ENCODE data around the gene KDELR1.

Gene KDELR1

DNA sequence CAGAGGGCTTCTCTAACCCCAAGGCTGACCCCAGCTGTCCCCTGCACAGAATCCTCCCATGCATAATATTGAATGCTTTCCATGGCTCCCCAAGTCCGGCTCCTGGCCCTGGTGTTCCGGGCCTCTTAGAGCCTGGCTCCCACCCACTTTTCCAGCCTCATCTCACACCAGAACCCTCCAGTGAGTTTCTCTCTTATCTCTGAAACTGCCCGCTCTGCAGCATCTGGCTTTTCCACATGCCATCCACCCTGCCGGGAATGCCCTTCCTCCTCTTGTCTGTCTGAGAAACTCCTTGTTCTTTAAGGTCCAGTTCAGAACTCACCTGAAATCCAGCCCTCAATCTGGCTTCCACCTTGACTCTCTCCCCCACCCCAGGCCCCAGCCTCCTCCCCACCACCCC is 20.4 kb downstream of the KDELR1 start:
- FAIRE-seq, result no peak

DNA sequence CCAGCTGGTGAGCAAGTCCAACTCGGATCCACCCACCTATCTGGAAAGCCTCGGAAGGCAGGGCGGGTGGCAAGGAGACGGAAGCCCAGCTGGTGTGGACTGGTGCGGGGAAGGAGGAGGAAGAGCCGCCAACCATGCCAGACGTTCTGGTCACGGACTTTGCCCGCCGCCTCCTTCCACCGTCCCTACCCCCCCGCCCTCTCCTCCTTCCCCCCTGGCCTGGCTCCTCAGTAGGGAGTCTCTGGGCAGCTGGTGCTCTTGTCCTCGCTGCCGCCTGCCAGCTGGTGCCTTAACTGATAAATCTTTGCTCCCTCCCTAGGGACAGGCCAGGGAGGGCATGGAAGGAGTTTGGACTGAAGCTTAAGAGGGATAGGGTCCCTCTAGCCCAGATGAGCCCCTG is 22.4 kb downstream of the KDELR1 start:
- FAIRE-seq, result no peak

DNA sequence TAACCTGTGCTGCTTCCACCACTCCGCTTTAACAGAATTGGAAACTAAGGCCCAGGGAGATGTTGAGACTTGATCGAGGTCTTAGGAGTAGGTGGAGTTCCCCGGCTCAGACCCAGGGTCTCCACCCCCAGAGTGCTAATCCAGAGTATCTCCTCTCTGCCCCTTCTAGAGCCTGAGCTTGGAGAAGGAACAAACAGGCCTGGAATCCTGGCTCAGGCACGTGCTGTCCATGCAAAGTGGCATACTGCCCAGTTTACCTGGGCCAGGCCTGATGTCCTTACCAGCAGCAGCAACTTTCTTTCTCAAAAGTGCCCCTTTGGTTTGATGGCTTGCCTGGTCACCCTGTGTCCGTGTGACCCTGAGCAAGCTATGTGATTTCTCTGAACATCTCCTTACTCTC is 23.5 kb downstream of the KDELR1 start:
- no peak for FAIRE-seq

DNA sequence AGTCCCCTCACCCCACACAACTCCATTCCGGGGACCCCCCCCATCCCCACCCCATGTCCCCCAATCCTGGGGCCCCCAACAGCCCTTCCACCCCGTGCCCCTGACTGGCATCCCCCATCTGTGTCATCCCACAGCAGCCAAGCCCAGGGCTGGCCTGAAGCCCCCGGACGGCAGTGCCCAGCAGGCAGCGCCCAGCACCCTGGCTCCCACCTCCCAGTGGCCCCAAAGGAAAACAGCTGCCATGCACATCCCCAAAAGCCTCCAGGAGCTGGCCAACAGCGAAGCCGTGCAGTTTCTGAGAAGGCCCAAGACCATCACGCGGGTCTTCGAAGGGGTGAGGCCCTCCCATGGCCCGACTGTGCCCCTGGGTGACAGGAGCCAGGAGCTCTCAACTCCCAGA is 25.7 kb downstream of the KDELR1 start:
- FAIRE-seq, result no peak

DNA sequence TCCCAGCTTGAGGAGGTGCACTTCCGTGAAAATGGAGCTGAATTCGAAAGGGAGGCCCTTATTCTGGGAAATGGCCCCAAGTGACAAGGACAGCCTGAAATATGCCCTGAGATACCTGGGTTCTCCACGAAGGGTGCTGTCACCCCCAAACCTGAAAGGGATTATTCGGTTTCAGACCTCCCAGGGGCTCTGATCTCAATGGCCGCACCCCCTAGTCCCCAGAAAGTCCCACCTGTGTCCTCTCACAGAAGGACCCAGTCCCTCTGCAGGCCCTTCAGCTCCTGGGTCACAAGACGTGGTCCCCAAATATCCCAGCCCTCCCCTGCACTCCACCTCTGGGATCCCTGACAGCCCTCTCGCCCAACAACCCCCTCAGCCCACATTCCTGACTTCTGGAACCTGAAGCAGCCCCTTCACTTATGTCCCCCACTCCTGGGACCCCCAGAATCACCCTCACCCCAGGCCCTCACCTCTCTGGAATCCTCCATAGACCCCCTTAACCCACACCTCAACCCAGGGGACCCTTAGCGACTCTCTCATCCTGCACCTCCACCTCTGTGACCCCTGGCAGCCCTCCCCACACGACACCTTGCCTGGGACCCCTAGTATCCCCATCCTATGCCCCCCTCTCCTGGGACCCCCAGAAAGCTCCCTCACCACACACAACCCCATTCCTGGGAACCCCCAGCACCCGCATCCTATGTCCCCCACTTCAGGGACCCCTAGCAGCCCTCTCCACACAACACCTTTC is 26.6 kb downstream of the KDELR1 start:
- FAIRE-seq, result no peak

DNA sequence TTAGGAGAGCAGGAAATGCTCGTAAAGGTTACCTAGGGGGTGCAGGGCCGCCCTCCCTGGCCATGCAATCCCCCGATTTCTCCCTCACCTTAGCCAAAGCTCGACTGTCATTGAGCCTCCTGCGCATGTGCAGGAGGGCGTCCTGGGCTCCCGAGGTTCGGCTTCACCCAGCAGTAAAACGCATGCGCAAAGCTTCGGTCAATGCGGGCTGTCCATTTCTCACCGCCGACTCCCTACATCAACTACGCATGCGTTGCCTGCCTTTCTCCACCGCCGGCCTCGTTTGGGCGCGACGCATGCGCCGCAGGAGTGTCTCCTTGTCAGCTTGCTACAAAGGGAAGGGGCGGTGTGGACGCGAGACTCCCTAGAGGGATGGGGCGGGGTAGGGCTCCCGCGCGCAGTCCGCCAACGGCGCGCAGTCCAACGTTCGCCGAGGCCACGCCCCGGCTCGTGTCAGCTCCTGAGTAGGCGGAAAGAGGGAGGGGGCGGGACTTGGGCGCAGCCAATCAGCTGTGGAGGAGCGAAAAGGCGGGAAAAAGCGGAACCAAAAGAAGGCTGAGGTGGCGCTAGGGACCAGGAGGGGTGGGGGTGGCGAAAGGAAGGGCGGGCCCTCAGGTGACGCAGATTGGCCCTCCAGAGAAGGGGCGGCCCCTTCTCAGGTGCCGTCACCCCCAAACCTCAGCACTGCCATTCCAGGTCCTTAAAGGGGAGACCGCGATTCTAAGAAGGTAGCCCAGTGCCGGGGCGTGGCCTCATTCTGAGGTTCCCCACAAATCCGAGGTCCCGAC is 27.3 kb downstream of the KDELR1 start, which contains the start of the genes SYNGR4 and TMEM143:
TSS of gene SYNGR4 (plus strand) at position 558 of the 788 bp plus-strand sequence. CDS start 1,476 bp downstream, outside the sequence.
TSS of gene TMEM143 (minus strand) at position 131 of the 788 bp plus-strand sequence. CDS start at position 111, 20 bp downstream.
- FAIRE-seq, result peak; percentile 97

DNA sequence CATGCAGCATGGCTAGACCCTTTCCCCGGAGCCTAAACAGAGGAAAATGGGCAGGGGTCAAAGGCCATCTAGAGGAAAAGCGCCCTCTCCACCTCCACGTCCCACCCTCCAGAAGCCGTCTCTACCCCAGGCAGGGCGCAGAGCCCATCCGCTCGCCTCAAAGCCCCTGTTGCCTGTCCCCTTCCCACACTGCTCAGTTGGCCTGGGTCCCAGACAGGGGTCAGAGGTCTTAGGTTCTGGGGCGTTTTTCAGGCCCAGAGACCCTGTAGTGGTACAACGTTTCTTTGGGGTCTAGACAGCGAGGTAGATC is 27.9 kb downstream of the KDELR1 start:
- FAIRE-seq, result no peak

DNA sequence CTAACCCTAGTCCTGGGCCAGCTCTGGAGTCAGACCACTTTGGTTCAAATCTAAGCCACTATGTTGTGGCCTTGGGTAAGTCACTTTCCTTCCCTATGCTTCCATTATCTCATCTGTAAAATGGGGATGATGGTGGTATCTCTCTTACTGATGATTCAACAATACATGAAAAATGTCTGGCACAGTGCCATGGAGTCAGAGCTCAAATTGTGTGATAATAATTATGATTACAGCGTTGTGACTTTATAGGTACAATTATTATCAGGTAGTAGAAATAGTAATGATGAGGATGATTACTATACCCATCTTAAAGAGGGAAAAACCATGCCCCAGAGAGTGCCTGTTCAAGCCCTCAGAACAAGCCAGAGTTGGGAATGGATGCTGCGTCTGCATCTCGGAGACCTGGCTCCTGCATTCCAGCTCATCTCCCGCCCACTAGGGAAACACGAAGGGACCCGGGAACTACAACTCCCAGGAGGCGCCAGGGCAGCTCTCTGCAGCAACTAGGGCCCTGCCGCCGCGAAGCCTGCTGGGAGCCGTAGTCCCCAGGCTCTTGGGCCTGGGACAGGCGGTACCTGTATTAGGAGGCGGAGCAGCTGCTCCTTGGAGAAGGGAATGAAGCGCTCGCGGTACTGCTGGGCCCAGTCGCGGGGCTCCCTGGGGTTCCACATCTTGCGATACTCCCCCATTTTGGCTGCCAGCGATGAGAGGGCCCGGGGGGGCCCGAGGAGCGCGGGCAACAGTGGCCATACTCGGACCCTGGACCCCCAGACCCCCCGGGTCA is 28.4 kb downstream of the KDELR1 start:
- peak; percentile 81 for FAIRE-seq

DNA sequence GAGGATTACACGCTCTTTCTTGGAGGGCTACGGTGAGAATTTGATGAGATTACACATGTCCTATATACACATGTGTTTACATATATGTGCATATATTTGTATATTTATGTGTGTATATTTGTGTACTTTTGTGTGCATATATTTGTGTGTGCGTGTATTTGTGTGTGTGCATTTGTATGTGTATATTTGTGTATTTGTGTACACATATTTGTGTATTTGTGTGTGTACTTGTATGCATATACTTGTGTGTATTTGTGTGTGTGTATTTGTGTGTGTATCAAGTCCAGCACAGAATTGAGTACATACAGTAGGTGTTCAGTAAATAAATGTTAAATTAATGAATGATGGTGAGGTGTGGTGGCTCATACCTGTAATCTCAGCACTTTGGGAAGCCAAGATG is 29.4 kb downstream of the KDELR1 start:
- no peak for FAIRE-seq

DNA sequence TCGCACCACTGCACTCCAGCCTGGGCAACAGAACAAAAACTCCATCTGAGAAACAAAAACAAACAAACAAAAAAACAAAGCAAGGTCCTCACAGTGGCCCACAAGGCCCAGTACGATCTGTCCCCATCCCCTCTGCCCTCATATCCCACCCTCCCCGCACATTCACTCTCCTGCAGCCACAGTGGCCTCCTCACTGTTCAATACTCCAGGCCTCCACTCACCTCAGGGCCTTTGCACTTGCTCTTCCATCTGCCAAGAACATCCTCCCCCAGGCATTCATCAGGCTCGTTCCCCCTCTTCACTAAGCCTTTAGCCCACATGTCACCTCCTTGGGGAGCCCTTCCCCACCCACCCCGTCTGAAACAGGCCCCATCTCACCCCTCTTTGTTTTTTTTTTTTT is 32.2 kb downstream of the KDELR1 start:
- FAIRE-seq, result no peak

DNA sequence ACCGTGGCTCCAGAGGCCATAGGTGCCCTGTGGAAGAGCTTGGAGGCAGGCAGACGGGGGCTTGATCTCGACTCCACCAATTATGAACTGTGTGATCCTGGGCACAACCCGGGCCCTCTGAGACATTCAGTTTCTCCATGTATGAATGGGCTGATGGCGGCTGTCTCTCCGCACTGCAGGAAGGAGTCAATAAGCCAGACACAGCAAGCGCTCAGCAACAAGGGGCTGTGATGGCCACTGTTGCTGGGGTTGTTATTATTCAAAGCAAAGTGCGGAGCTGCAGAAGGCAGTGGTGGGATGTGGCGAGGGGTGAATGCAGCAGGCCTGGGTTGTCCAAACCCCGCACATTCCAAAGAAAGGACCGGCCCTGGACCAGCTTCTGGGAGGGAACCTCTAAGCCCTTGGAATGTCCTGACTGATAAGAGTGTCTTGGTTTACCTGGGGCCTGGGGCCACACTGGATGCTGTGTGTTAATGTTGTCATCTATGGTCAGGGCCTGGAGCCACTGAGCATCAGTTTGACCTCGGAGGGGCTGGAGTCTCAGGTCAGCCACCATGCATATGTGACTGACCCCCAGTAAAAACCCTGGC is 35.9 kb downstream of the KDELR1 start:
- FAIRE-seq, result no peak

DNA sequence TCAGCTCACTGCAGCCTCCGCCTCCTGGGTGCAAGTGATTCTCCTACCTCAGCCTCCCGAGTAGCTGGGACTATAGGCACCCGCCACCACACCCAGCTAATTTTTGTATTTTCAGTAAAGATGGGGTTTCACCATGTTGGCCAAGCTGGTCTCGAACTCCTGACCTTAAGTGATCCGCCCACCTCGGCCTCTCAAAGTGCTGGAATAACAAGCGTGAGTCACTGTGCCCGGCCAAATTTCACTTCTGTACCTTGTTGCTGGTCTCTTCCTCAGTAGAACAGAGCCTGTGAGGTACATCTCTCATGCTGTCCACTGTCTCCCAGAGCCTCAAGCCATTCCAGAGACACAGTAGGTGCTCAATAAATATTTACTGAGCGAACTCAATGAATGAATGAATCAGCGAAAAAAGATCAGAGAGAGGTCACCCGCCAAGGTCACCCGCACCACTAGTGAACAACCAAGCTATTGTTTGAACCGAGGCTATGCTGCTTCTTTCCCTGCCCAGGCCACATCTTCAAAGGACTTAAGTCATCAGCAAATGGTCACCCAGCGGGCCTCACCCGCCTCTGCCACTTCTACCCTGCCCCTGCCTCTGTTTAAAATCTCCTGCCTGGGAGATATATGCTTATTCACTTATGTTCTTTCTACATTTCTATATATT is 36.9 kb downstream of the KDELR1 start:
- no peak for FAIRE-seq

DNA sequence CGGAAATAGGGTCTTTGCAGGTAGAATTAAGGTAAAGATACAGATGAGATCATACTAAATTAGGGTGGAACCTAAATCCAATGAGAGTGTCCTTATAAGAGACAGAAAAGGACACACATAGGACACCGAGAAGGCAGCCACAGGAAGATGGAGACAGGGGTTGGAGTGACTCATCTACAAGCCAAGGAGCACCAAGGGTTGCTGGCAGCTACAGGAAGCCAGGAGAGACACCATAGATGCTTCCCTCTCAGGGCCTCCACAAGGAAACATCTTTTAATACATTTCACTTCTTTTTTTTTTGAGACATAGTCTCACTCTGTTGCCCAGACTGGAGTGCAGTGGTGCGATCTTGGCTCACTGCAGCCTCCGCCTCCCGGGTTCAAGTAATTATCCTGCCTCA is 37.7 kb downstream of the KDELR1 start:
- FAIRE-seq, result no peak

DNA sequence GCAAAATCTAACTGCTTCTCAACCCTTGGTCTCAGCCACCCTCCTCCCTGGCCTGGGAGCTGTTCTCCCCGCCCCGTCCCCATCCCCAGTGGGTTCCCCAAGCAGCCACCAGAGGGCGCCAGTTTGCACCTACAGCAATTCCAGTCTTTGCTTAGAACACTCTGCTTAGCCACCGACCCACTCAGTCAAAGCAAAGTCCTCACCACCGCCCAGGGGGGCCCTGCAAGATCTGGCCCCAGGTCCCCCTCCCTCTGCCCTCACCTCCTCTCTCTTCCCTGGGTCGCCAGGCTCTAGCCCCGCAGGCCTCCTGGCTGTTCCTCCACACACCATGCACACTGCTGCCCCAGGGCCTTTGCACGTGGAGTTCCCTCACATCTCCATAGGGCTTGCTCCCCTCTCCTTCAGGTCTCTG is 40.0 kb downstream of the KDELR1 start:
- FAIRE-seq, result no peak

DNA sequence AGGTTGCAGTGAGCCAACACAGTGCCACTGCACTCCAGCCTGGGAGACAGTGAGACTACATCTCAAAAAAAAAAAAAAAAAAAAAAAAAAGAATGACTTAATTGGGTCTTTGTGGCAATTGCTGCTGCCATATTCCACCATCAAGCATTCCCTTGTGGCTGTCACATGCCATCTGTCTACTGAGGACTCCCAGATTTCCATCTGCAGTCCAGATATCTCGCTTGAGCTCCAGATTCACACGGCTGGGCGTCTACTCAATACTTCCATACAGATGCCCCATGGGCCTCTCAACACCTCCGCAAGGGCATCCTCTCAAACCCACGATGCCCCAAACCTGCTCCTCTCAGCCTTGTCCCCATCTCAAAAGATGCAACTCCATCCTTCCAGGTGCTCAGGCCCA is 40.5 kb downstream of the KDELR1 start:
- no peak for FAIRE-seq

DNA sequence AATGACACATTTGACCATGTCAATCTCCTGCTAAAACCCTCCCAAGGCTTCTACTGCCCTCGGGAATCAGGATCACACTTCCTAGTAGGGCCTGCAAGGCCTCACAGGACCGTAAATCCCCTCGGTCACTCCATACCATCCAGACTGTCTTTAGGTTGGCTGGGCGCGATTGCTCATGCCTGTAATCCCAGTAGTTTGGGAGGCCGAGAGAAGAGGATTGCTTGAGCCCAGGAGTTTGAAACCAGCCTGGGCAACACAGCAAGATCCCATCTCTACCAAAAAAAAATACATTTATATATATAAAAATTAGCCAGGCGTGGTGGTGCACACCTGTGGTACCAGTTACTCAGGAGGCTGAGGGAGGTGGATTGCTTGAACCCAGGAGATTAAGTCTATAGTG is 42.6 kb downstream of the KDELR1 start:
- FAIRE-seq, result no peak

DNA sequence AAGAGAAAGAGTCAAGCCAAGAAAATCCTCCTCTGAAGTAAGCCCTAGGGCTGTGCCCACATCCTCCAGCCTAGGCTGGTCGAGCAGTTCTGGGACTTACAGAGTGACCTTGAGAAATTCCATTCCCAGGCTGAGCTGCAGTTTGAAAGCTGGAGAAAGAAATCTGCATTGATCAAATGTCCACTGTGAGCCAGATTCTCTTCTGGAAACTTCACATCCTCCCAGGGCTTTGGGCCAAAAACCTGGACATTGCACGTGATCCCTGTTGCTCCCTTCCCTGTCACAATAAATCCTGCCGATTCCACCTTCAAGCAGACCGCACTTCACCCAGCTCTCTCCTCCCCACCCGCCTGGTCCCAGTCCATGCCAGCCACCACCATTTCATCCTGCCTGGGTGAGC is 43.3 kb downstream of the KDELR1 start:
- no peak for FAIRE-seq

DNA sequence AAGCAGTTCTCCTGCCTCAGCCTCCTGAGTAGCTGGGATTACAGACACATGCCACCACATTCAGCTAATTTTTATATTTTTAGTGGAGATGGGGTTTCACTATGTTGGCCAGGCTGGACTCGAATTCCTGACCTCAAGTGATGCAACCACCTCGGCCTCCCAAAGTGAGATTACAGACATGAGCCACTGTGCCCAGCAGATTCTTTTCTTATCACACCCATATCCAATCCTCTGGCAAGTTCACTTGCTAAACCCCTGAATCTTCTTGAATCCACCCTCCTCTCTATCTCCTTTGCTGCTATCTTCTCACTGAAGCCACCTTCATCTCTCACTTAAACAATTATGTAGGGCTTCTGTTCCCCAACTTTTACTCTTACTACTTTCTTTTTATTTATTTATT is 45.2 kb downstream of the KDELR1 start:
- FAIRE-seq, result no peak

DNA sequence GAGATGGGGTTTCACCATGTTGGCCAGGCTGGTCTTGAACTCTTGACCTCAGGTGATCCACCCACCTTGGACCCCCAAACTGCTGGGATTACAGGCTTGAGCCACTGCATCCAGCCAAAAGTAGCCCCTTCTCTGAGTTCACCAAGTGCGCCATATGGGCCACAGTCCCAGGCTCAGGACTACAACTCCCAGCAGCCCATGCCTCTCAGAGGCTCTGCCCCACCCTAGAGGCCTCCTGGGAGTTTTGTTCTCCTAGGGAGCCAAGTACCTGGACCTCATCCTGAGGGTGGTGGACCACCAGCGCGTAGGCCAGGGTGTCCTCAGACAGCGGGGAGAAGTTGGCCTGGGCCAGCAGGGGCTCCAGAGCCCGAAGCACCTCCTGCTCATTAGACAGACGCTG is 46.5 kb downstream of the KDELR1 start:
- FAIRE-seq, result no peak

DNA sequence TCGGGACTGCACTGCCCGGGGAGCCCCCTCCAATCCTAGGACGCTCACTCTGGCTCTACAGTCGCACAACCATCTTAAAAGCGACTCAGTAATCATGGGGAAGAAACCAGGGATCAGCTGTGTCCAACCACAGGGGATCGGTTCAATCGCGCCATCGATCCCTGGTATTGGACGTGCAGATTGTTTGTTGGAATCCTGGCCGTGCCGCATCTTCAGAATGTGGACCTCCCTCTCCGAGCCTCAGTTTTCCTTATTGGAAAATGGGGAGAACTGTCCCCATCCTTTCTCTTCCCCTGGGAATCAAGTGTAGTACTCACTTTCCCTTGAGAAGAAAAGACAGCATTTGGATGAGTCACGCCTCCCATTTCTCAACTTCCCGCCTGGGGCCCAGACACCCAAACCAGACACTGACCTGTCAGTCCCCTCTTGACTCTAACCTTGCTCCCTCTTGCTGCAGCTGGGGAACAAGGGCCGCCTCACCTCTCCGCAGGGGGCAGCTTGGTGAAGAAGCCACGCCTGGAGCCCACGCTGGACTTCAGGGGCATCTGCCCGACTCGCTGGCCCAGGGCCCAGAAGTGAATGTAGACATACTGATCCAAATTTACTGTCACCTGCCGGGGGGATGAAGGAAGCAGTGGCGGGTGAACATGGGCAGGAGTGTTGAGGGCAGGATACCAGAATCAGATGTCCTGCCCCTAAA is 48.4 kb downstream of the KDELR1 start:
- no peak for FAIRE-seq

DNA sequence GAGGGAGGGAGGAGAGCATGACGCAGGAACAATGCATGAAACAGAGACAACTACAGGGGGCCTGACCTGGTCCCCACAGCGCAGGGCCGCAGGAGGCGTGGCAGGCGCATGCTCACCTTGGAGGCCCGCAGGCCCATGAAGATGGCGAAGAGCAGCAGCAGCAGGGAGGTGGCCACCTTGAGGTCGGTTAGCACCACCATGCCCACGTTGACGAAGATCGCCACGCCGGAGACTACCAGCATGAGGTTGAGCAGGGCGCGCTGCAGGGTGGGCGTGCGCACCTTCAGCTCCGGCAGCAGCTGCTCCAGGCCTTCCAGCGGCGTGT is 49.0 kb downstream of the KDELR1 start:
- no peak for FAIRE-seq

Measured in A204.1 (cell line).